Inflammatory macrophage (primary cell): ENCODE data around the gene GNAZ.

Experiments
- DNase-seq, 2 donors: peaks; one replicate each; pipeline ENCODE4 v3.0.0-alpha.2; 2020 to 2022

GNAZ gene

DNA sequence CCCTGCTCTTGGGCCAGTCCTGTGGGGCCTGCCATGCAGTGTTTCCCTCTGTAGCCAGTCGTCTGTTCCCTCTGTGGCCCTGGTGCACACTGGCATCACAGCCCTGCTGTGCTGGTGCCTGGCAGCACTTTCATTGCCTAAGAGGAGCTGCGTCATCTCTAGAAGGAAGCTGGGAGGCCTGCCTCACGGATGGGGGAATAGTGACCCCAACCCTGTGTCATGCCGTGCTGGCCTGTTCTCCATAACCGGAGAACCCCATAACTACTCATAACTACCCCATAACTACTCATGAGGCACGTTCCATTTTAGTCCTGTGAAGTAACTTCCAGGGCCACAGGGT, 88.9 kb downstream of the GNAZ start:
- peak in 1 of 2 donors; percentile 17 for DNase-seq

DNA sequence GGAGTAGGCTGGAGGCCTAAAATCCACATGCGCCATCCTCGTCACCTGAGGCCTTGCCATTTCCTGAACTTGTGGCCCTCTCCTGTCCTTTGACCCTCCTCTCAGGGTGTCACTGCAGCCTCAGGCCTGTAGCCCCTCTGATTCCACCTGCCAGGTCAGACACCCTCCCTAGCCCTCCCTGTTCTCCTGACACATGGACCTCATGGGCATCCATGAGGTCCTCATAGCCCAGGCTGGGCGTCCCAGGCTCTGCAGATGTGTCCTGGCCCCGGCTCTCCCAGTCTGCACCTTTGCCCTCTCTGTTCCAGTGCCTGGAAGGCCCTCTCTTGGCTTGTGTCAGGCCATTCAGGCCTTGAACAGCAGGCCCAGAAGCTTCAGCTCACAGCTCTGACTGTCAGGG, 90.7 kb downstream of the GNAZ start:
- DNase-seq = no peak

- DNase-seq = no peak
Observed at GRCh38 chr22:23161574-23161973, 91.3 kb downstream of the GNAZ start.

GRCh38 chr22:23163665-23164064, 93.3 kb downstream of the GNAZ start:
- no peak for DNase-seq

DNA sequence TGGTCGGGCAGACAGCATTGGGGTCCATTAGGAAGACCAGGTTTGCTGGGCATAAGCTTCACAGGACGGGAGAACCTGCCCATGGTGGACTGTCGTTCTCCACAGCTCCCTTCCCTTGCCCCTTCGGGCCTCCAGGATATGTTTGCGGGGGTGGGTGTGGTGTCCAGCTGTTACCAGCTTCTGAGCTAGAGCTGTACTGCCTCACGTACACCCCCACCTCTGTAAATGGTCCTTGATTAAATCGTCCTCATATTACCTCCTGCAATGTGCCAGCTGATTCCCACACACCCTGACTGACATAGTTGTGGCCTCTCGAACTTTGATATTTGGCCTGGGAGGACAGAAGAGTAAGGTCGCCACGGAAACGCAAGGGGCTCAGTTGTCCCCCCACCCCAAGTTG, 93.8 kb downstream of the GNAZ start:
- DNase-seq = no peak

DNA sequence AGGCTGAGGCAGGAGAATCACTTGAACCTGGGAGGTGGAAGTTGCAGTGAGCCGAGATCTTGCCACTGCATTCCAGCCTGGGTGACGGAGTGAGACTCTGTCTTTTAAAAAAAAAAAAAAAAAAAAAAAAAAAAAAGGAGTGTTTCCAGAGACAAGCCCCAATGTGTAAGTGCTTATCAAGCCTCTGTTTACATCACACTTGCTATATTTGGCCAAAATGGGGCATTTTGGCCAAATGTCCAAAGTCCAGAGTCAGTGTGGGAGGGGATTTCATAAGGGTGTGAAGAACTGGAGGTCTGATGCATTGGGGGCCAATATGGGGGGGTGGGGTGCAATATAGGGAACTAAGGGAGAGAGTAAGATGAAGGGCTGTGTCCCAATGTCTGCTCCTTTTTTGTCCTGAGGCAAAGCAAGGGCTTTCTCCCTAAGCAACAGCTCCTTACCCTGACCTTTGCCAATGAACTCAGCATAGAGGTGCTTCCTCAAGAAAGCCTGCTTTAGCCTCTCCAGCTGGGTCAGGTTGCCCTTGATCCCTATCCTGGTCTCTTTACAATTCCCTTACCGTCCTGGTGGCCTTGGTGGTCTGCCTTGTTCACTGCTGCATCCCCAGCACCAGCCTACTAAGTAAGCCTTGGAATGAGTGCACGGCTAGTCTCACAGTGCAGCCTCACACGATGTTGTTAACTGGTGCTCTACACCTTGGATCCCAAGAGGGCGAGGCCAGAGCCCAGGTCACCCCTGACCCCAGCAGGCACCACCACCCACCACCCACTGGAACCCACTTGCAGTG, 95.9 kb downstream of the GNAZ start:
- DNase-seq = no peak

- DNase-seq = no peak
Observed at GRCh38 chr22:23166841-23167616, 96.7 kb downstream of the GNAZ start.

DNA sequence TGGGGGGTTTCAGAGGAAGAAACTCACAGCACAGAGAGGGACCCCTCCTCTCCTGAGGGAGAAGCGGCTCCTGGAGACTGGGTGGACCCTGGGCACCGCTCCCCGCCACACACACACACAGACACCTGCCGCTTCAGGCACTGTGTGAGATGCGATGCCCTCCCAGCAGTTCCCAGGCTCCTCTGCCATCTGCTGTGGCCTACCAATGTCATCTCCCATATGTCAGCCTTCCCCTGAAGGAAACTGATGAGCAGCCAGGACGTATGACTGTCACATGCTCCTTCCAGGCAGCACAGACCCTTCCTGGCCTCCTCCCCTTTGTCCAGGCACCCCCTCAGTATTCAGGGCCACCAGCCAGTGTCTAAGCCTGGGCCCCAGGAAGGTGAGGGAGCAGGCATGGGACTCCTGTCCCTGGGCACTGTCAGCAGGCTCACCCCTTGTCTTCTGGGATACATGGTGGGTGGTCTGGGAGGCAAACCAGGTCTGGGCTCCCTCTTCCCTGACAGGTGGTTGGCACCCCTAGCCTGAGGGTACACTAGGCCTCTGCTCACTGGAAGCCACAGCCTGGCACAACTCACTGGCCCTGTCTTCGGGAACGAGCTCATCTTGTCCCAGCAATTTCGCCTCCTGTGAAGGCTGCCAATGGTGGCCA, 98.2 kb downstream of the GNAZ start:
- no peak for DNase-seq

GRCh38 chr22:23169043-23169406, 98.7 kb downstream of the GNAZ start:
- DNase-seq = no peak
